HEK293 (cell line): Measurements from ENCODE around the gene STMP1.

ENCODE experiments used
- GFI1B ChIP-seq: fragments of 450-650 bp; formaldehyde crosslinking; IDR thresholded peaks from 2 replicates; pipeline ENCODE4 v1.5.1; 2016; ENCODE audit warnings: missing biosample characterization, missing genetic modification characterization
- KLF16 ChIP-seq: fragments of 450-650 bp; formaldehyde crosslinking; IDR thresholded peaks from 2 replicates; pipeline ENCODE4 v1.5.1; 2017; ENCODE audit warnings: missing biosample characterization, missing genetic modification characterization
- SETDB1 ChIP-seq: IDR thresholded peaks from one replicate; pipeline ENCODE4 v1.6.1; 2017; ENCODE audit warnings: mild to moderate bottlenecking, low read length, moderate library complexity, mixed read lengths; ENCODE audit not compliant: insufficient read length
- YY1 ChIP-seq: fragments of 450-650 bp; formaldehyde crosslinking; IDR thresholded peaks from 2 replicates; pipeline ENCODE4 v1.5.1; 2018; ENCODE audit warnings: missing biosample characterization, missing genetic modification characterization
- ZNF221 ChIP-seq: fragments of 450-650 bp; formaldehyde crosslinking; IDR thresholded peaks from 2 replicates; pipeline ENCODE4 v1.5.1; 2017; ENCODE audit warnings: missing biosample characterization, missing genetic modification characterization, borderline replicate concordance
- ZNF561 ChIP-seq: fragments of 450-650 bp; IDR thresholded peaks from 2 replicates; pipeline ENCODE4 v1.5.1; 2018; ENCODE audit warnings: missing biosample characterization, missing genetic modification characterization, borderline replicate concordance
- TF ChIP-seq, protein P1 (sequence below): fragments of 450-650 bp; formaldehyde crosslinking; IDR thresholded peaks from 2 replicates; pipeline ENCODE4 v1.5.1; 2016; ENCODE audit warnings: missing biosample characterization, missing genetic modification characterization
- TF ChIP-seq, protein P2 (sequence below): fragments of 450-650 bp; formaldehyde crosslinking; IDR thresholded peaks from 2 replicates; pipeline ENCODE4 v1.5.1; 2016; ENCODE audit warnings: missing biosample characterization, missing genetic modification characterization
- TF ChIP-seq, protein P3 (sequence below): fragments of 450-650 bp; formaldehyde crosslinking; optimal IDR thresholded peaks from 2 replicates; pipeline ENCODE3; 2016; ENCODE audit warnings: missing biosample characterization, mild to moderate bottlenecking, missing genetic modification characterization

DNA sequence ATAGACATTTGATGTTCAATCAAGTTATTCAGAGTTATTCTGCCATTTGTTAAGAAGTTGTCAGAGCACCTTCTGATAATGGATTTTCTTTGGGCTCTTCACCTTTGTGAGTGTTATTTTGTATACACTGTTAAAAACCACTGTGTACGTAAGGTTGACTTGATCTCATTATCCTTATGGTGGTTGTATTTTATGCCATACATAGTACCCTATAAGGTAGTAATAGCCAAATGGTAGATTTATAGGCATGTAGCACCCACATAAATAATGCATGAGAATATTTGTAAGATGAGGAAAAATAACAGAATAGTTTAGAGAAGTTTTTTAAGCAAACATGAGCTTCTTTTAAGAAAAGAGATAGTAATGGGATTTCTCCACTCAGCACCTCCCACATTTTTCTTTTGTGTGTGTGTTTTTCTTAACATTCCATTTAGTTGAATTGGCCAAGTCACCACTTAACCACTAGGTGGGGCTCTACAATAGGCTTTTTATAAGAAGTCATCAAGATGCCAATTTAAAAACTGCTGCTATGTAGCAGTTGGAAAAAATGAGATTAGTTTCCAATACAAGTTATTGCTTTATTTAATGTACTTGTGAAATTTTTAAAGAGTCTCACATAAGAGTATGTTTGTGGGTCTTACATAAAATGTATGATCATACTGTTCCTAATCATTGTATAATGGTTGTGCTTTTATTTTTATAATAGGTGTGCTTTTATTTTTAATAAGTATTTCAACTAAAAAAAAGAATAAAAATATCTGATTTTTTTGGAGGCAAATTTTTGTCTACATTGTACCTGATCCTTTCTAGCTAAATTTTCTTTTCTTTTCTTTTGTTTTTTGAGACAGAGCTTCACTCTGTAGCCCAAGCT, 41.1 kb upstream of the STMP1 start:
- TF ChIP-seq, protein P1, sequence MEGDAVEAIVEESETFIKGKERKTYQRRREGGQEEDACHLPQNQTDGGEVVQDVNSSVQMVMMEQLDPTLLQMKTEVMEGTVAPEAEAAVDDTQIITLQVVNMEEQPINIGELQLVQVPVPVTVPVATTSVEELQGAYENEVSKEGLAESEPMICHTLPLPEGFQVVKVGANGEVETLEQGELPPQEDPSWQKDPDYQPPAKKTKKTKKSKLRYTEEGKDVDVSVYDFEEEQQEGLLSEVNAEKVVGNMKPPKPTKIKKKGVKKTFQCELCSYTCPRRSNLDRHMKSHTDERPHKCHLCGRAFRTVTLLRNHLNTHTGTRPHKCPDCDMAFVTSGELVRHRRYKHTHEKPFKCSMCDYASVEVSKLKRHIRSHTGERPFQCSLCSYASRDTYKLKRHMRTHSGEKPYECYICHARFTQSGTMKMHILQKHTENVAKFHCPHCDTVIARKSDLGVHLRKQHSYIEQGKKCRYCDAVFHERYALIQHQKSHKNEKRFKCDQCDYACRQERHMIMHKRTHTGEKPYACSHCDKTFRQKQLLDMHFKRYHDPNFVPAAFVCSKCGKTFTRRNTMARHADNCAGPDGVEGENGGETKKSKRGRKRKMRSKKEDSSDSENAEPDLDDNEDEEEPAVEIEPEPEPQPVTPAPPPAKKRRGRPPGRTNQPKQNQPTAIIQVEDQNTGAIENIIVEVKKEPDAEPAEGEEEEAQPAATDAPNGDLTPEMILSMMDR (tag by site-specific recombination): no peak
- TF ChIP-seq ZNF221 (tag by site-specific recombination) (no peak), ZNF561 (tag by site-specific recombination) (no peak), SETDB1 (no peak), YY1 (tag by site-specific recombination) (no peak), KLF16 (tag by site-specific recombination) (no peak), GFI1B (tag by site-specific recombination) (no peak)
- TF ChIP-seq, protein P2, sequence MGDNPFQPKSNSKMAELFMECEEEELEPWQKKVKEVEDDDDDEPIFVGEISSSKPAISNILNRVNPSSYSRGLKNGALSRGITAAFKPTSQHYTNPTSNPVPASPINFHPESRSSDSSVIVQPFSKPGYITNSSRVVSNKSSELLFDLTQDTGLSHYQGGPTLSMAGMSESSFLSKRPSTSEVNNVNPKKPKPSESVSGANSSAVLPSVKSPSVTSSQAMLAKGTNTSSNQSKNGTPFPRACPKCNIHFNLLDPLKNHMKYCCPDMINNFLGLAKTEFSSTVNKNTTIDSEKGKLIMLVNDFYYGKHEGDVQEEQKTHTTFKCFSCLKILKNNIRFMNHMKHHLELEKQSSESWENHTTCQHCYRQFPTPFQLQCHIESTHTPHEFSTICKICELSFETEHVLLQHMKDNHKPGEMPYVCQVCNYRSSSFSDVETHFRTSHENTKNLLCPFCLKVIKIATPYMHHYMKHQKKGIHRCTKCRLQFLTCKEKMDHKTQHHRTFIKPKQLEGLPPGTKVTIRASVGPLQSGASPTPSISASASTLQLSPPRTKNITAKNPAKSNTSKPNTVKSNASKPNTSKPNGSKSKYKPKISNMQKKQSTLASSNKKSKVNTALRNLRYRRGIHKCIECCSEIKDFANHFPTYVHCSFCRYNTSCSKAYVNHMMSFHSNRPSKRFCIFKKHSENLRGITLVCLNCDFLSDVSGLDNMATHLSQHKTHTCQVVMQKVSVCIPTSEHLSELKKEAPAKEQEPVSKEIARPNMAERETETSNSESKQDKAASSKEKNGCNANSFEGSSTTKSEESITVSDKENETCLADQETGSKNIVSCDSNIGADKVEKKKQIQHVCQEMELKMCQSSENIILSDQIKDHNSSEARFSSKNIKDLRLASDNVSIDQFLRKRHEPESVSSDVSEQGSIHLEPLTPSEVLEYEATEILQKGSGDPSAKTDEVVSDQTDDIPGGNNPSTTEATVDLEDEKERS (tag by site-specific recombination): no peak
- TF ChIP-seq, protein P3, sequence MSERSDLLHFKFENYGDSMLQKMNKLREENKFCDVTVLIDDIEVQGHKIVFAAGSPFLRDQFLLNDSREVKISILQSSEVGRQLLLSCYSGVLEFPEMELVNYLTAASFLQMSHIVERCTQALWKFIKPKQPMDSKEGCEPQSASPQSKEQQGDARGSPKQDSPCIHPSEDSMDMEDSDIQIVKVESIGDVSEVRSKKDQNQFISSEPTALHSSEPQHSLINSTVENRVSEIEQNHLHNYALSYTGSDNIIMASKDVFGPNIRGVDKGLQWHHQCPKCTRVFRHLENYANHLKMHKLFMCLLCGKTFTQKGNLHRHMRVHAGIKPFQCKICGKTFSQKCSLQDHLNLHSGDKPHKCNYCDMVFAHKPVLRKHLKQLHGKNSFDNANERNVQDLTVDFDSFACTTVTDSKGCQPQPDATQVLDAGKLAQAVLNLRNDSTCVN: no peak
